Colonic mucosa (tissue), 4 donors: Measurements from ENCODE around the gene PRKAR1B. TPM values are rescaled to one million over a fixed set of nuclear protein-coding genes. Genes with fewer than 3 reads are reported as not detected.

Experiments used
- DNase-seq: peaks from one replicate; pipeline ENCODE4 v3.0.0-alpha.2; 2020
- H3K27ac ChIP-seq: fragments of 200-600 bp; one replicate; pipeline ENCODE4 v1.8.0; 2021
- H3K27me3 ChIP-seq: fragments of 200-600 bp; one replicate; pipeline ENCODE4 v1.8.0; 2021
- H3K36me3 ChIP-seq: fragments of 200-600 bp; one replicate; pipeline ENCODE4 v1.8.0; 2021
- H3K4me1 ChIP-seq: fragments of 200-600 bp; one replicate; pipeline ENCODE4 v1.8.0; 2021; ENCODE audit warnings: mild to moderate bottlenecking
- H3K4me3 ChIP-seq: fragments of 200-600 bp; one replicate; pipeline ENCODE4 v1.8.0; 2021
- H3K9ac ChIP-seq, 2 donors: one replicate each; pipeline ENCODE4 v1.7.0; 2013; ENCODE audit warnings: control low read depth in 2 of 2, low read depth in 2 of 2, low read length in 2 of 2
- H3K9me3 ChIP-seq: fragments of 200-600 bp; one replicate; pipeline ENCODE4 v1.8.0; 2021
- CTCF ChIP-seq: fragments of 200-600 bp; IDR thresholded peaks from one replicate; pipeline ENCODE4 v1.8.0; 2022; ENCODE audit warnings: antibody characterized with exemption, mild to moderate bottlenecking
- intact Hi-C: fragments of 100-400 bp; cut with DNase I; formaldehyde crosslinking; loops from one replicate; pipeline ENCODE4 v1.14.1; 2022
- total RNA-seq, 2 donors: library from RNA; stranded (reverse); fragmentation: NEBNext Ultra II Directional in 1 of 2; extraction: Animal tissue kit (Norgen Biotek cat#: 25700) in 1 of 2; gene quantifications; one replicate each; pipeline ENCODE4 v1.2.1, GENCODE V29; 2021
- donor health status: healthy.
- donor health status: DM: no; HTN: no; CAD: no.
- donor health status: DM: no; HTN: no; CAD: no.

PRKAR1B gene
- total RNA-seq, 2 donors from 2014 or later = 19.2 to 32.8 TPM

- intact Hi-C loops = no loop called here
- Histone ChIP-seq H3K4me3 (no peak overlapping the region), H3K9ac (no peak overlapping the region), H3K27ac (no peak overlapping the region), H3K27me3 (no peaks in the 10 kb centered on the region), H3K9me3 (no peaks in the 10 kb centered on the region), H3K4me1 (peaks cover 16% of the 10 kb centered on the region), H3K36me3 (peaks cover 14% of the 10 kb centered on the region)
- no peak for TF ChIP-seq CTCF
- DNase-seq = no peak
Measured at GRCh38 chr7:501526-501925, 225.6 kb downstream of the PRKAR1B start.

GRCh38 chr7:500521-501420, 226.3 kb downstream of the PRKAR1B start:
- Histone ChIP-seq H3K4me3 (no peak overlapping the region), H3K9ac (no peak overlapping the region), H3K27ac (no peak overlapping the region), H3K36me3 (peaks cover 14% of the 10 kb centered on the region), H3K4me1 (peaks cover 16% of the 10 kb centered on the region), H3K27me3 (no peaks in the 10 kb centered on the region), H3K9me3 (no peaks in the 10 kb centered on the region)
- intact Hi-C loops = no loop called here
- no peak for TF ChIP-seq CTCF
- DNase-seq = no peak

GRCh38 chr7:499853-500485, 227.1 kb downstream of the PRKAR1B start:
- intact Hi-C loops = no loop called here
- peaks cover 14% of the 10 kb centered on the region for H3K36me3 ChIP-seq
- TF ChIP-seq CTCF = no peak
- H3K27me3 ChIP-seq = no peaks in the 10 kb centered on the region
- no peak overlapping the region for H3K9ac ChIP-seq
- H3K4me1 ChIP-seq = peaks cover 9% of the 10 kb centered on the region
- DNase-seq = no peak
- H3K4me3 ChIP-seq = no peak overlapping the region
- H3K27ac ChIP-seq = no peak overlapping the region
- no peaks in the 10 kb centered on the region for H3K9me3 ChIP-seq

Other genes starting within 250 kb of the PRKAR1B start
- gene PDGFA, start 207.4 kb downstream of the PRKAR1B start, total RNA-seq = 10 to 100 TPM; 34.9 to 50.5 TPM
- 10 to 100 TPM; 31.0 to 54.9 TPM for gene DNAAF5, start 582 bp downstream of the PRKAR1B start, total RNA-seq
- gene SUN1, start 105.2 kb upstream of the PRKAR1B start, total RNA-seq = 100 to 1,000 TPM; 122 to 158 TPM
- 10 to 100 TPM; 33.0 to 35.9 TPM for gene GET4, start 149.3 kb upstream of the PRKAR1B start, total RNA-seq
- gene ADAP1, start 227.4 kb upstream of the PRKAR1B start, total RNA-seq = 100 to 1,000 TPM; 107 to 201 TPM
- 10 to 100 TPM; 11.6 to 16.5 TPM for gene COX19, start 248.3 kb upstream of the PRKAR1B start, total RNA-seq